22Rv1 (cell line): ENCODE measurements around the gene OPRD1.

ENCODE experiments used
- ZFX ChIP-seq: fragments of 450-650 bp; IDR thresholded peaks from 2 replicates; pipeline ENCODE4 v1.6.1; 2017; ENCODE audit warnings: antibody characterized with exemption, borderline replicate concordance
- TF ChIP-seq, protein P1 (sequence below): fragments of 450-650 bp; IDR thresholded peaks from 2 replicates; pipeline ENCODE4 v1.5.1; 2017; ENCODE audit warnings: mild to moderate bottlenecking

- TF ChIP-seq, protein P1, sequence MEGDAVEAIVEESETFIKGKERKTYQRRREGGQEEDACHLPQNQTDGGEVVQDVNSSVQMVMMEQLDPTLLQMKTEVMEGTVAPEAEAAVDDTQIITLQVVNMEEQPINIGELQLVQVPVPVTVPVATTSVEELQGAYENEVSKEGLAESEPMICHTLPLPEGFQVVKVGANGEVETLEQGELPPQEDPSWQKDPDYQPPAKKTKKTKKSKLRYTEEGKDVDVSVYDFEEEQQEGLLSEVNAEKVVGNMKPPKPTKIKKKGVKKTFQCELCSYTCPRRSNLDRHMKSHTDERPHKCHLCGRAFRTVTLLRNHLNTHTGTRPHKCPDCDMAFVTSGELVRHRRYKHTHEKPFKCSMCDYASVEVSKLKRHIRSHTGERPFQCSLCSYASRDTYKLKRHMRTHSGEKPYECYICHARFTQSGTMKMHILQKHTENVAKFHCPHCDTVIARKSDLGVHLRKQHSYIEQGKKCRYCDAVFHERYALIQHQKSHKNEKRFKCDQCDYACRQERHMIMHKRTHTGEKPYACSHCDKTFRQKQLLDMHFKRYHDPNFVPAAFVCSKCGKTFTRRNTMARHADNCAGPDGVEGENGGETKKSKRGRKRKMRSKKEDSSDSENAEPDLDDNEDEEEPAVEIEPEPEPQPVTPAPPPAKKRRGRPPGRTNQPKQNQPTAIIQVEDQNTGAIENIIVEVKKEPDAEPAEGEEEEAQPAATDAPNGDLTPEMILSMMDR = no peak
- TF ChIP-seq ZFX = no peak
Observed at GRCh38 chr1:28898405-28898881, 86.5 kb downstream of the OPRD1 start.
